Lung (tissue), 12 donors: Measurements from ENCODE around the gene IPPK. TPM values are rescaled to one million over a fixed set of nuclear protein-coding genes. Genes with fewer than 3 reads are reported as not detected.

ENCODE experiments used
- ATAC-seq: fragments of 200-7000 bp; cut with Tn5 transposase; one replicate; pipeline ENCODE4 v1.9.1; 2020; ENCODE audit warnings: moderate number of reproducible peaks; ENCODE audit not compliant: insufficient read depth, low FRiP score
- DNase-seq, 3 donors: peaks; one replicate each; pipeline ENCODE4 v3.0.0-alpha.2; 2013 to 2017
- H3K27ac ChIP-seq, 2 donors: one replicate each; pipeline ENCODE4 v1.5.1; 2013; ENCODE audit warnings: mild to moderate bottlenecking in 2 of 2, moderate library complexity in 2 of 2, control low read depth in 1 of 2, inconsistent platforms in 1 of 2, low read depth in 1 of 2, low read length in 1 of 2
- H3K27me3 ChIP-seq, 3 donors: one replicate each; pipeline ENCODE4 v1.5.1; 2013; ENCODE audit warnings: low read length in 2 of 3; ENCODE audit not compliant: control insufficient read depth in 3 of 3, insufficient read depth in 3 of 3
- H3K36me3 ChIP-seq, 4 donors: one replicate each; pipeline ENCODE4 v1.5.1; 2013; ENCODE audit warnings: low read length in 4 of 4, mild to moderate bottlenecking in 1 of 4, moderate library complexity in 1 of 4; ENCODE audit not compliant: control insufficient read depth in 4 of 4, insufficient read depth in 4 of 4
- H3K4me1 ChIP-seq, 5 donors: one replicate each; pipeline ENCODE4 v1.5.1; 2013; ENCODE audit warnings: low read length in 5 of 5, mild to moderate bottlenecking in 2 of 5, moderate library complexity in 1 of 5; ENCODE audit not compliant: control insufficient read depth in 5 of 5, insufficient read depth in 5 of 5
- H3K4me3 ChIP-seq: one replicate; pipeline ENCODE4 v1.5.1; 2013; ENCODE audit warnings: mild to moderate bottlenecking, control low read depth, moderate library complexity
- H3K9ac ChIP-seq, 2 donors: one replicate each; pipeline ENCODE4 v1.5.1; 2013; ENCODE audit warnings: low read length in 2 of 2, control low read depth in 1 of 2; ENCODE audit not compliant: insufficient read depth in 1 of 2
- H3K9me3 ChIP-seq, 4 donors: one replicate each; pipeline ENCODE4 v1.5.1; 2013; ENCODE audit warnings: low read length in 3 of 4, mild to moderate bottlenecking in 1 of 4, moderate library complexity in 1 of 4; ENCODE audit not compliant: control insufficient read depth in 4 of 4, insufficient read depth in 3 of 4
- WGBS, 2 donors: extraction: QIAGEN DNeasy Blood & Tissue Kit; methylation state at CpG; one replicate each; pipeline ENCODE4 v1.1.7; 2013; 5-methylcytosine and 5-hydroxymethylcytosine counted together
- polyA plus RNA-seq, 2 donors: library from polyadenylated mRNA; stranded (reverse); fragments of 200-250 nt; gene quantifications; one replicate each; pipeline ENCODE4 v1.2.1, GENCODE V29; 2013
- total RNA-seq, 2 donors: library from RNA; depleted of rRNA in 1 of 2; stranded (reverse); fragments of >200 nt in 1 of 2; gene quantifications; one replicate each; pipeline ENCODE4 v1.2.1, GENCODE V29; 2014 to 2021
- TF ChIP-seq, protein P1 (sequence below): IDR thresholded peaks from 2 replicates; pipeline ENCODE4 v1.5.1; 2012; ENCODE audit warnings: mild to moderate bottlenecking; ENCODE audit errors: control extremely low read depth, extremely low read depth
- donor health status: control.
- donor health status: control.
- donor health status: Bipolar disorder and iron deficiency.
- donor health status: healthy.
- donor health status: DM: yes; HTN: yes; CAD: no.

Gene IPPK
- total and polyA plus RNA-seq, 4 donors, result 6.0 to 9.6 (median 6.8) TPM

DNA sequence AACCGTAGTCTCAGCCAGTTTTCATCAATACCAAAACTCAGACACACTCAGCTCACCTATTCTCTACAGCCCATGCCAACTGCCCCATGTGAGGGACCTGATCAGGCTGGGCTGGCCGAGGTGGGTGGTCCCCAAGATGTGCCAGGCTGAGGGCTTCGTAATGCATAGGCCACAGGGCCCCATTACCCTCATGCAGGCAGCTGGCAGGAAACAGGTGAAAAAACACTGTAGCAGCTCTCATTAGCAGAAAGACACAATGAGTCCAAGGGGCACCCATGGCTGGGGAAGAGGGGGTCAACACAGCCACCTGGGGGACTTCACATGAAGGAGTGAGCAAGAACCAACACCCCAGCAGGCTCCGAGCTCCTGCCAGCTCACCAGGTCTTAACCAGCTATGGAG is 8.2 kb downstream of the IPPK start:
- Histone ChIP-seq H3K4me1 (peaks cover 0 to 5% (median 0%) of the 10 kb centered on the region in 5 donors), H3K9me3 (no peaks in the 10 kb centered on the region), H3K36me3 (peaks cover 0 to 27% (median 4%) of the 10 kb centered on the region in 4 donors), H3K9ac (no peak overlapping the region), H3K27me3 (no peaks in the 10 kb centered on the region), H3K4me3 (no peak overlapping the region), H3K27ac (no peak overlapping the region)
- TF ChIP-seq, protein P1, sequence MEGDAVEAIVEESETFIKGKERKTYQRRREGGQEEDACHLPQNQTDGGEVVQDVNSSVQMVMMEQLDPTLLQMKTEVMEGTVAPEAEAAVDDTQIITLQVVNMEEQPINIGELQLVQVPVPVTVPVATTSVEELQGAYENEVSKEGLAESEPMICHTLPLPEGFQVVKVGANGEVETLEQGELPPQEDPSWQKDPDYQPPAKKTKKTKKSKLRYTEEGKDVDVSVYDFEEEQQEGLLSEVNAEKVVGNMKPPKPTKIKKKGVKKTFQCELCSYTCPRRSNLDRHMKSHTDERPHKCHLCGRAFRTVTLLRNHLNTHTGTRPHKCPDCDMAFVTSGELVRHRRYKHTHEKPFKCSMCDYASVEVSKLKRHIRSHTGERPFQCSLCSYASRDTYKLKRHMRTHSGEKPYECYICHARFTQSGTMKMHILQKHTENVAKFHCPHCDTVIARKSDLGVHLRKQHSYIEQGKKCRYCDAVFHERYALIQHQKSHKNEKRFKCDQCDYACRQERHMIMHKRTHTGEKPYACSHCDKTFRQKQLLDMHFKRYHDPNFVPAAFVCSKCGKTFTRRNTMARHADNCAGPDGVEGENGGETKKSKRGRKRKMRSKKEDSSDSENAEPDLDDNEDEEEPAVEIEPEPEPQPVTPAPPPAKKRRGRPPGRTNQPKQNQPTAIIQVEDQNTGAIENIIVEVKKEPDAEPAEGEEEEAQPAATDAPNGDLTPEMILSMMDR, result no peak
- DNase-seq, result no peak
- 91 to 93% methylated on average over 4 of the region's 4 CpGs for WGBS, 2 donors
- no peak for ATAC-seq

DNA sequence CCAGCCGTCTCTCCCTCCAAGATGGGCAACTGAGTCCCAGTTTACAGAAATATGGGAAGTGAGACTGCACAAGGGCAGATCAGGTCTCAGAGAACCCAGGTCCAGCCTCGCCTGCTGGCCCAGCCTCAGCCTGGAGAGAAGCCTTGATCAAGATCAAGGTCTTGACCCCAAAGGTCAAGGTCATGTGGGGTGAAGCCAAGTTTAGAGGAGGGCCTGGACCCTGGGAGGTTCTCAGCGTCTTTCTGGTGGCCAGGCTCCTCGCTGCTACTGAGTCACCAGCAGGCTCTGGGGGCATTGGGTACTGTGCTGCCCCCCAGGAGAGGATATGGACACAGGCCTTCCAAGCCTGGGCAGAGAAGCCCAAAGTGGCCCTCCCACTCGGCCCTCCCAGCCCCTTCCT is 8.8 kb downstream of the IPPK start:
- Histone ChIP-seq H3K9ac (no peak overlapping the region), H3K27ac (no peak overlapping the region), H3K4me1 (peaks cover 0 to 5% (median 0%) of the 10 kb centered on the region in 5 donors), H3K27me3 (no peaks in the 10 kb centered on the region), H3K36me3 (peaks cover 0 to 26% (median 4%) of the 10 kb centered on the region in 4 donors), H3K9me3 (no peaks in the 10 kb centered on the region), H3K4me3 (no peak overlapping the region)
- 89 to 96% methylated on average over 5 of the region's 5 CpGs for WGBS, 2 donors
- no peak for DNase-seq
- TF ChIP-seq, protein P1, result no peak
- ATAC-seq, result no peak

DNA sequence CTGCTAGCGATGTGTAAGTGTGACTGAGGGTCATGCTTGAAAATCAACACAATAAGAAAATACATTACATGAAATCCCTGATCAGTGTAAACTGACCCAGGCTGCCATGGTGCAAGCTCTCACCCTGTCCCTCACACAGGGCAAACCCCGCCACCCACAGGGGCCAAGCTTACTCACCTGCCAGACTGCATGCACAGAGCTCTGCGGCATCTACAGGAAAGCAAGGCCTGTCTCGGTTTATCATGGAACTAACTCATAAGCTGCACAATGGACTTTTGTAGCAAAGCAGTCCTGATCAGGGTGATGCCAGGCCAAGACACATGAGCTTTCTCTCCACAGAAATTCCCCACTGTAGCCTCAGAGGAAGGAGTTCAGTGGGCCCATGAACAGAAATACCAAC is 9.7 kb downstream of the IPPK start:
- H3K9ac ChIP-seq, result no peak overlapping the region
- H3K4me1 ChIP-seq, result peaks cover 0 to 5% (median 0%) of the 10 kb centered on the region in 5 donors
- no peak for DNase-seq
- no peaks in the 10 kb centered on the region for H3K9me3 ChIP-seq
- no peak overlapping the region for H3K27ac ChIP-seq
- no peak for ATAC-seq
- H3K4me3 ChIP-seq, result no peak overlapping the region
- TF ChIP-seq, protein P1, result no peak
- no peaks in the 10 kb centered on the region for H3K27me3 ChIP-seq
- 89 to 92% methylated on average over 4 of the region's 4 CpGs for WGBS, 2 donors
- H3K36me3 ChIP-seq, result peaks cover 0 to 32% (median 4%) of the 10 kb centered on the region in 4 donors

DNA sequence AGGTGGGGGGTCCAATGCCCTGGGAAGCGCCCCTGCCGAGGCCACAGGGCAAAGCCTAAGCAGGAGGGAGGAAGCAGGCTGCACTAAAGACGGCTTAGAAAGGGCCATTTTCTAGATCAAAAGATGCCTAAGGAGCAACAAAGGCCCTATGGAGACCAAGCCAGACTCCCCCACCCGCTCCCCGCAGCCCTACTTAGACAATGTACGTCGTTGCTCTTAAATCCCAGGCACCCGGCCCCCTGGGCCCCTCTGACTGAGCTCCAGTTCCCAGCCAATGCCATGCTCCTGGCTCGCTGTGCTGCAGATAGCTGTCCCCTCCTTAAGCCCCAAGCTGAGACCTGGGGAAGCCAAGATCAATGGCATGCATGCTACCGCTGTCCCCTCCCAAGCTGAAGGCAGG is 10.3 kb downstream of the IPPK start:
- DNase-seq (no peak), ATAC-seq (no peak)
- H3K27ac ChIP-seq, result no peak overlapping the region
- TF ChIP-seq, protein P1, result no peak
- 88 to 97% methylated on average over 10 of the region's 10 CpGs for WGBS, 2 donors
- H3K9ac ChIP-seq, result no peak overlapping the region
- H3K4me3 ChIP-seq, result no peak overlapping the region
- no peaks in the 10 kb centered on the region for H3K27me3 ChIP-seq
- peaks cover 0 to 5% (median 0%) of the 10 kb centered on the region in 5 donors for H3K4me1 ChIP-seq
- H3K9me3 ChIP-seq, result no peaks in the 10 kb centered on the region
- peaks cover 0 to 37% (median 4%) of the 10 kb centered on the region in 4 donors for H3K36me3 ChIP-seq
